Activated effector memory CD4-positive, alpha-beta T cell treated with anti-CD3 and anti-CD28 coated beads, Interleukin-2, amount 50 U/mL, for 16 hours (primary cell): ENCODE measurements around the gene ADSS1.

Source experiments
- DNase-seq: peaks from one replicate; pipeline ENCODE4 v3.0.0-alpha.2; 2020

Gene ADSS1

DNA sequence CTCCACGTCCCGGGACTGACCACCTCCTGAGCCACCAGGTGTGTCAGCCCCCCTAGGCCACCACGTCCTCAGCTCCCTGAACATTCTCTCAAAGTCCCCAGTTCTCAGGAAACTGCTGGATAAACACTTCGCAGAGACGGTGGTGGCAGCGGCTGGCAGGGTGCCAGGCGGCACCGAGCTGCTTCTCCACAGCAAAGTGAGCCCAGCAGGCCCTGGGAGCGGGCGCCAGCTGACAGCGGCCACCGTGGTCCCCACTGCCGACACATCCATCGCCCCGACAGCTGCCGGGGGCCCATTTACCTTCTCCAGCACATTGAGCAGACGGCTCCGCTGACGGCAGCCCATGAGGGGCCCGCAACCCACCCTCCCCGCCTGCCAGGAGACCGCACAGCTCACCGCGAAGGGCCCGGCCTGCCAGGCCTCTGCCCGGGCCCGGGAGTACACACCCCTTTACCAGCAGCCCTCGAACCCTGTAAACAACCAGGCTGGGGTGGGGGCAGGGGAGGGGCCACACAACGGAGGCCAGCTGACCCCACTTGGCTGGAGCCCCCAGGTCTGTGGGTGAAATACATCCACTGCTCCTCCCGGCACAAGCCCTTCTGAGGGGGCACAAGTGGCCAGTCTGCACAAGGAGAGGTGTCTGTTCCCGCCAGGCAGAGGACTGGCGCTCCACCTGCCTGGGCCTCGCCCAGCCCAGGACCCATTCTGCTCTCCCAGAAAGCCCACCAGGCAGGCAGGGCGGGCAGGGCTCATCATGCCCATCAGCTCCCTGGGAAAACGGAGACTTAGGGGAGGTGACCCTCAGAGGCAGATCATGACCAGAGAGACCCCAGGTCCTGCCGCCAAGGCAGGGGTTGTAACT, 61.0 kb downstream of the ADSS1 start:
- DNase-seq = no peak

DNA sequence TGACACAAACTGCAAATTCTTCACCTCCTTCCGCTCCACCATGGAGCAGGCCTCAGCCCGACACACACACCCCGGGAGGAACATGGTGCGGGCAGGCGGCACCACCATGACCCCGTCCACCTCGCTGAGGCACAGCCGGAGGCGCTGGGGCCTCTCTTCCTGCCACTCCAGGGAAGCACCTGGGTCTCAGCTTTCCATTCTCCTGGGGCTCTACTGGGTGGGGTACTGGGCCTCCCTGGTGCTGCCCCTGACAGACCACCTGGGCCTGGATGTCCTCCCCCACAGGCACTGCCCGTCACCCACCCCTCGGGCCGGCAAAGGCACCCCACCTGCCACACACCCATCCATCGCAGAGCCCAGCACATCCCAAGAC, 61.7 kb downstream of the ADSS1 start:
- no peak for DNase-seq

- no peak for DNase-seq
Observed at GRCh38 chr14:104786091-104786586, 62.1 kb downstream of the ADSS1 start.

DNA sequence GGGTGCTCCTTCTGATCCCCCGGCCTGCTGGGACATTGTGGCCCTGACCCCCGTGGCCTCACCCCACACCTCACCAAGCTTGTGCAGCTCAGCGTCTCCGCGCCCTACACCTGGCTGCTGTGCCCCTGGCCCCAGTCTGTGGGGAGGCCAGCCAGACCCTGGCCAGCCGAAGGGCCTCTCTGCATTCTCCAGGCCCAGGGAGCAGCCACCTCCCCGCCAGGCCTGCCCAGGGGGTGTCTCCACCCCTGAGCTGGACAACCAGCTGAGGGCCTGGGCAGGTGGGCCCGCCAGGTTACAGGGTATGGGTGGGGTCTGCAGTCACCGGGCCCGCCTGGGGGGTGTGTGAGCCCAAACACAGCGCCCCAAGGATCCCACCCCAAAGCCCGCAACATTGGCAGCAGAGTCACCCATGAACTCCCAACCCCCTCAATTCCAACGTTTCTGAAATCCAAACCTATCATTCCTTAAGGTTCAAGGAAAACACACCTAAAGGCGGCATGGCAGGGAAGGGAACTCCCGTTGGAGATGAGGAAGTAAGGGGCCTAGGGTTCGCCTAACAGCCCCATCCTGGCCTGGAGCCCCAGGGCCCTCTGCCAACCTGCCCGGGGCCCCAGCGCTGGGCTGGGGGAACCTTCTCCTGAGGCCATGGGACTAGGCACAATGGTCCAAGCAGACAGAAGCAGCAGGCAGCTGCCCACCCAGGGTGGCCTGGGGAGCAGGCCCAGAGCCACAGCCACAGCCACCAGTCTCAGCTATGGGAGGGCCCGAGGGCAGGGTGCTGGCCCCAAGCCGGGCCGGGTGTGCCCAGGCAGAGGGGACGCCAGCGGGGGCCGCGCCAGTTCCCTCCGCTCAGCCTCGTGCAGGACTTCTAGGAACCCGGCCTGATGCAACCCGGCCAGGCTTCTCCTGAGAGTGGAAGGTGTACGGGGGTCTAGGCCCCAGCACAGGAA, 63.0 kb downstream of the ADSS1 start:
- DNase-seq = no peak

GRCh38 chr14:104787736-104788135, 63.7 kb downstream of the ADSS1 start:
- no peak for DNase-seq

DNA sequence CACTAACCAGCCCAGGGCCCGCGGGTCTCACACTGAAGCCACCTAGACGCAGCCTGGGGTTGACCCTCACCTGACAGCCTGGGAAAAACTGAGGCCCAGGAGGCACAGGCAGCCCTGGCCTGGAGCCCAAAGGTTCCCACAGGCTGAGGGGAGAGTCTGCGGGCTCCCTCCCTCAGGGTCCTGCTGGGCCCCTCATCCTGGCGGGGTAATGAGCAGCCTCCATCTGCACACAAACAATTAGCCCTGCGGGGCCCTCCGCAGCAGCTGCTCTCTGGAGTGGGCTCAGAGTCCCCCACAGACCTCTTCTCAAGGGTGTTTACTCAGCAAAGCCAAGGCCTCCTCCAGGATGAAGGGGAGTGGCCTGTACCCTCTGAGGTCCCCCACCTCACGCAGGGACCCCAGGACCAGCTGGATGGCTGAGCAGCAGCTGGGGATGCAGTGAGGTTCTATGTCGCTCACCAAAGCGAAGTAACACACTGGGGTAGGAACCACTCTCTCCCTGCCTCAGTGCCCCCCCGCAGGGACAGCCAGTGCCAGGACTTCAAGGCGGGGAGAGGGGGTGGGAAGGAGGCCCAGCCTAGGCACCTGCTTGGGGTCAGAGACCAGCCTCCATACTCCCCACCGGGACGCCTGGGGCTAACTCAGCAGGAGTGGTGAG, 64.3 kb downstream of the ADSS1 start:
- no peak for DNase-seq

GRCh38 chr14:104788873-104789663, 65.0 kb downstream of the ADSS1 start:
- no peak for DNase-seq

DNA sequence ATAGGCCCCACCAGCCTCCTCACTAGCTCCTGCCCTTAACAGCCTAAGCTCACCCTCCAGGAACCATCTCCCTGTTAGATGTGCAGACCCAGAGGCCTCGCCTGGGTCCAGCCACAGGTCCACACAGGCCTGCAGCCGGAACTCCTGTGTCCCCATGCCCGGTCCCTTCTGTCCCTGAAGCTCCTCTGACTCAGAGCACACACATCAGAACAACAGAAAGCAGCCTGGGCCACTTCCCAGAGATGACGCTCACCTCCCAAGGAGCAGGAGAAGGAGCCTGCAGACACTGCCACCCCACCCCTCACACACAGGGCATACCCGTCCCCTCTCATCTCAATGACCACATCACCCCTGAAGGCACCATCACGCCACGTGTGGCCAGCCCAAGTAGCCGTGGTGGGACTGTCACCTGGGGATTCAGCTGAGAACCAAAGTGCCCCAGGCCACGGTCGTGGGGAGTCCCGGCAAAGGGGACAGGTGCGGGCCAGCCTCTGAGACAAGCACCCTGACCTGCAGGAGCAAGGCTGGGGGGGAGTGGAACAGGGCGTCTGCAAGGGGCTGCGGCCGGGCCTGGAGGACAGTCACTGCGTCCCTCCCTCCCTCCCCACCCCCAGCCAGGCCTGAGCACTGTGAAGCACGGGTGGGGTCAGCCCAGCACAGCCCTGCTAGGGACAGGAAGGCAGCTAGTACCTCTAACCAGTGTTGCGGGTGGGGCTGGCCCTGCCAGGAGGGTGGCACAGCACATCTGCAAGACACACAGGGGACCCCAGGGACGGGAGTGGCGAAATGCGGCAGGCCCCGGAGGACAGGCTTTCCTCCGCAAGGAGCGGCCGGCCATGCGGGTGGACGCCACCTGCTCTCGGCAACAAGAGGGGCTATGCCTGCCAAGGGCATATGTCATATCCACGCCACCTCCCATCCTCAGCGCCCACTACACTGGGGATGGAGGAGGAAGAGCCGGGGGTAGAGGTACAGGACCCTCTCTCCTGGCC, 66.0 kb downstream of the ADSS1 start:
- no peak for DNase-seq

- no peak for DNase-seq
Observed at GRCh38 chr14:104791425-104791824, 67.4 kb downstream of the ADSS1 start.

DNA sequence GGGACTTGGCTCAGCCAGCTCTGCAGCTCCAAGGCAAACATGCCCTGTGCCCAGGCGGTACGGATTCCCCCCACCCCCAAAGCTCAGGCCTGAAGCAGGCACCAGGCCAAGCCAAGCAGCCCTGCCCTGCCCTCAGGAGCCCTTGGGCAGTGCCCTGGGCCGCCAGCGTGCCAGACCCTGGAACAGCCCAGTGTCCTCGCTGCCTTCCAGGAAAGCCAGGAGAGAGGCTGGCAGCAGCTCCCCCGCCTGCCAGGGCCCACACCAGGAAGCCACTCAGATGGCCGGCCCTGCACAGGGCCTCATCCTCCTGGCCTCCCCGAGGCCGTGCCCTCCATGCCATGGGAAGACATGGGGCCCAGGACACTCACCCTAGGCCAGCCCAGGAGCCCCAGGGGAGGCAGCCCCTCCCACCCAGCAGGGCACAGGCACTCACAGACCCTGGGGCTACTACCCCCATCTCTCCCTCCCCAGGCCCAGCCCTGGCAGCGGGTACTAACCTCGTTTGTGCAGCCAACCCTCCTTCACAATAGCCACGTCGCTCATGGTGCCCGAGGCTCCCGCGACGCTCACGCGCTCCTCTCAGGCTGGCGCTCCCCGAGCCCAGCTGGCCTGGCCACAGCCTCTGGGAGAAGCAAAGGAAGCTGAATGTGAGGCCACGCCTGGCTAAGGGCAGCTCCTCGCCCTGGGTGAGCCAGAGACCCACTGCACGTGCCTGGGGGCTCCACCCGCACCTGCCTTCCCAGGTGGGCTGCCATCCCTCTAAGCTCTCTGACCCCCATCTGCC, 68.3 kb downstream of the ADSS1 start:
- no peak for DNase-seq

- DNase-seq = no peak
Observed at GRCh38 chr14:104792945-104793702, 69.1 kb downstream of the ADSS1 start.

DNA sequence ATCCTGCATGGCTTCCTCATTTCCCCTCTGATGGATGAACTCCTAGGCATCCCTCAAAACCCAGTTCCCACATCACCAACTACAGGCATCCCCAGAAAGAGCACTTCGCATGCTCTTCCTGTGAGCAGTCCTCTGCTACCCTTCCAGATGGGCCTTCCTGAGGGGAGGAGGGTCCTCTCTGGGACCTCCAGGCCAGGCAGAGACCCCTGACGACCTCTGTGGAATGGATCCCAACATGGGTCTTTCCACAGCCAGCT, 69.6 kb downstream of the ADSS1 start:
- DNase-seq = no peak

DNA sequence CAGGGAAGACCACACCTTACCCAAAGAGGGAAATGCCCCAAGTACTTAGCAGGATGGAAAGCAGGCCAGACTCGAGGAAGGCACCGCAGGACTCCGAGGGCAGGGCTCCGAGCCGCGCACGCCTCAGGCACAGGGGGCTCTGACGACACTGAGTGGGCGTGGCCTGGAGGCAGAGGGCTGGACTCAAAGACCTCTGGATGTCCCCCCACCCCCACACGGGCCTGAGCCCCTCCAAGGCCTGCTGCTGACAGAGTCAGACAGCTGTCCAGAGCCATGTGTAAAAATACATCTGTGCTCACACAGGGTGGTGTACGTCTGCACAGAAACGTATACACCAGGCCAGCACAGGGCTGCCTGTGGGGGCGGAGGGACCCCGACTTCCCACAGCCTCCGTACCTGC, 70.1 kb downstream of the ADSS1 start:
- DNase-seq = peak; percentile 78

DNA sequence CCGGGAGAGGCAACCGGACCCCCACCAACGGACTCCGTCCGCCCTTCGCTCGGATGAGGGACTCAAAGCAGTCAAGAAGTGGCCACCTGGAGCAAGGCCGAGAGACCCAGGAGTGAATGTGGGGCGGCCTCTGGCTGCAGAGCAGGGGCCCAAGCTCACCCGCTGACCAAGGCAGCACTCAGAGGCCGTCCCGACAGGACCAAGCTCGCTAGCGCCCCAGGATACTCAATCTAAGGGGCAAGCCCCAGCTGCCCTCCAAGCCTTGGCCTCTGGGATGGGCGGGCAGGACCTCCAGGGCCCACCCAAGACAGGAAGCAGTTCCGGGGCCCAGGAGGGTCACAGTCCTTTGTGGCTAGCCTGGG, 70.6 kb downstream of the ADSS1 start:
- no peak for DNase-seq

DNA sequence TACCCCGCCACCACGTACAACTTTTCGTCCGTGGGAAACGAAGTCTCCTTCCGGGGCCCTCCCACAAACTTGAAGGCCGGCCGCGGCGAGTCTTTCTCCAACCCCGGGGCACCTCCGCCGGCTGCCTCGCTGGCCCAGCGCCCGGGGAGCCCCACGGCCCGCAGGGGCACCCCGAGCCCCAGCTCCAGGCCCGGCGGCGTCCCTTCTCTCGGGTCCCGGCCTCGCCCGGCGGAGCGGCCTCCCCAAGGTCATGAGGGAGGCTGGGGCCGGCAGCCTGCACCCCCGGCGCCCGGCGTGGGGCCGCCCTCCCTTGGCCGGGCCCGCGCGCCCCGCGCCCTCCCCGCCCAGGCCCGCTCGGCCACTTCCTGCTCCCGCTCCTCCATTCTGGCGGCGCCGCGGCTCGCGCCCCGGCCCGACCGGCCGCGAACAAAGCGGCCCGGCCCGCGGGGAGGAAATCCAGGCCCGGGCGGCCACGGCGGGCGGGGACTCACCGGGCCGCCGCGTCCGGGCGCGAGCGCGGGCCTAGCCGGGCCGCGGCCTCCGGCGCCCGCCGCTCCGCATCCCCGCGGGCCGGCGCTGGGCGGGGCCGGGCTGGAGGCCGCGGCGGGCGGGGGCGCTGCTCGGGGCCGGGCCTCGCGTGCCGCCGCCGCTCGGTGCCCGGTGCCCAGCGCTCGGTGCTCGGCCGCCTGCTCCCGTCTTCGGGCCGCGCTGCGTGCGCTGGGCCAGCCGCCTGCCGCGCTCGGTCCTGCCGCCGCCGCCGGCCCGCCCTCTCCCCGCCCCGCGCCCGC, 71.2 kb downstream of the ADSS1 start, which contains the start of gene AKT1:
Gene AKT1 (minus strand): TSS at position 756 of the 788 bp plus-strand sequence. CDS start 3,105 bp downstream, outside the sequence.
- peak; percentile 74 for DNase-seq

DNA sequence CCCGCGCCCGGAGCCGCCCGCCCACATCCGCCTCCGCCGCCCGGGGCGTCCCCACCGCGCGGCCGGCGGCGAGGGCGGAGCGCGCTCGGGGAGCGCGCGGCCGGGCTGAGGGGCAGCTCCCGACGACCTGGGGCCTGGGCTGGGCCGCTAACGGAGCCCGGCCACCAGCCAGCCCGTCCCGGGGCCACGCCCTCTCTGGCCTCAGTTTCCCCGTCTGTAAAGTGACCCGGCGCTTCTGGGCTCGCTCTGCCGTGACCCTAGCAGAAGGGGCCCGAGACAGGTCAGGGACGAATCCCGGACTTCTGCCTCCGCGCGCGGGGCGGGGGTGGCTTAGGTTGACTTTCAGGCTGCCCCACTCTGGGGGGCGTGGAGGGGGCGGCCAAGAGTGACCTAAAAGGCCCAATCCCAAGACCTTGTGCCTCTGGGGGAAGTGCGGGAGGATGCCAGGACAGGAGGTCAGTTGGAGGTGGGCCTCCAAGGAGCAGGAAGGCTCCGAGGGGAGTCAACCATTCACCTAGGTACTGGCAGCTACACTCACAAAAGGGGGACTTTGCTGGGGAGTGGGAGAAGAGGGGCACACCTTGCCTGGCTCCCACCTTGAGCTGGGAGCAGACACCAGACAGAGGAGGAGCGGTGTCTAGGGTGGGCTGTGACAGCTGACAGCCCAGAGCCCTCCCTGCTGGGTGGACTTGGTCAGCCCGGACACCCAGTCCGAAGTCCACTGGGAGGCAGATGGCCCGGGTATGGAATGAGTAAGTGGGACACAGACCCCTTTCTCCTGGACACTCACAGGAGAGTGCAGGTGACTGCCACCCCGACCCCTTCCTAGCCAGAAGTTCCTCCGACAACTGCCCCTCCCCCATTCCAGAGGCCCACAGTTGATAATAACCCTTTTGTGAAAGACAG, 72.0 kb downstream of the ADSS1 start:
- peak; percentile 87 for DNase-seq

GRCh38 chr14:104796687-104797081, 72.7 kb downstream of the ADSS1 start:
- DNase-seq = no peak
